Measurements from ENCODE around the gene ATF7IP2.

- no peak for TF ChIP-seq POLR2AphosphoS5 (IDR thresholded peaks at IDR 0.05; ENCODE audit: insufficient read depth, low read depth, low read length)
- no peak for TF ChIP-seq CTCF (IDR thresholded peaks at IDR 0.05; ENCODE audit: extremely low read depth in 1 of 2, insufficient read depth in 1 of 2, low read depth in 1 of 2, low read length in 2 of 2)
- no peak for TF ChIP-seq POLR2A (IDR thresholded peaks at IDR 0.05; ENCODE audit: low read depth, low read length)
- TF ChIP-seq MAX (IDR thresholded peaks at IDR 0.05; ENCODE audit: insufficient read depth, insufficient read length): no peak
- TF ChIP-seq FOS (IDR thresholded peaks at IDR 0.05; ENCODE audit: borderline replicate concordance, insufficient read depth, low read length): no peak
- TF ChIP-seq JUN (IDR thresholded peaks at IDR 0.05; ENCODE audit: borderline replicate concordance, insufficient read depth, insufficient read length, low read depth): no peak
Measured at GRCh38 chr16:10362077-10362863, 23.6 kb upstream of the ATF7IP2 start.
